IMR-90 (cell line): ENCODE results near the gene MLXIPL. TPM values are rescaled to one million over a fixed set of nuclear protein-coding genes. Genes with fewer than 3 reads are reported as not detected.

ENCODE experiments used
- ATAC-seq: fragments of 200-7000 bp; cut with Tn5 transposase; 2 replicates; pipeline ENCODE4 v1.9.1; 2020; ENCODE audit warnings: low read depth, mild to moderate bottlenecking, moderate library complexity
- BruUV-seq: library from RNA; stranded (reverse); fragments of 400-500 nt; replicated peaks from 2 replicates; lab custom pipeline; 2021; lab: Mats Ljungman, UMichigan
- CTCF ChIA-PET: fragments of 300-600 bp; formaldehyde crosslinking; extraction: SDS; loops from one replicate; lab custom pipeline; 2021; ENCODE audit warnings: antibody characterized with exemption; lab: Yijun Ruan, JAX
- POLR2A ChIA-PET: fragments of 300-600 bp; sonication (Branson Sonifier 250); formaldehyde crosslinking; loops from one replicate; lab custom pipeline; 2022; ENCODE audit warnings: antibody characterized with exemption; ENCODE audit not compliant: unreplicated experiment; lab: Charles Lee
- DNase-seq: peaks from one replicate; pipeline ENCODE4 v3.0.0; 2013
- H2AFZ ChIP-seq: replicated peaks from 2 replicates; pipeline ENCODE3; 2013; ENCODE audit warnings: low read length, mild to moderate bottlenecking; ENCODE audit not compliant: poor library complexity
- H2AK5ac ChIP-seq: 2 replicates; pipeline ENCODE4 v1.6.1; 2013; ENCODE audit warnings: low read depth, low read length, inconsistent platforms
- H2AK9ac ChIP-seq: replicated peaks from 2 replicates; pipeline ENCODE3; 2013; ENCODE audit warnings: mild to moderate bottlenecking, low read depth, low read length, moderate library complexity; ENCODE audit not compliant: poor library complexity
- H2BK120ac ChIP-seq: 2 replicates; pipeline ENCODE4 v1.6.1; 2013; ENCODE audit warnings: low read depth, low read length, inconsistent platforms
- H2BK15ac ChIP-seq: 3 replicates; pipeline ENCODE4 v1.6.1; 2013; ENCODE audit warnings: low read depth, low read length, inconsistent platforms
- H2BK20ac ChIP-seq: 2 replicates; pipeline ENCODE4 v1.6.1; 2013; ENCODE audit warnings: low read depth, mild to moderate bottlenecking, inconsistent platforms, low read length, moderate library complexity
- H2BK5ac ChIP-seq: 2 replicates; pipeline ENCODE4 v1.6.1; 2013; ENCODE audit warnings: mild to moderate bottlenecking, low read depth, low read length, inconsistent platforms; ENCODE audit not compliant: poor library complexity, severe bottlenecking
- H3K14ac ChIP-seq: replicated peaks from 2 replicates; pipeline ENCODE4 v1.6.1; 2013; ENCODE audit warnings: low read depth, low read length, inconsistent platforms
- H3K18ac ChIP-seq: 2 replicates; pipeline ENCODE4 v1.6.1; 2013; ENCODE audit warnings: low read depth, low read length, control low read depth
- H3K23ac ChIP-seq: 2 replicates; pipeline ENCODE4 v1.6.1; 2013; ENCODE audit warnings: low read depth, low read length, inconsistent platforms
- H3K27ac ChIP-seq: 2 replicates; pipeline ENCODE4 v1.5.1; 2013; ENCODE audit warnings: mild to moderate bottlenecking, control low read depth, low read length; ENCODE audit not compliant: insufficient read depth
- H3K27me3 ChIP-seq: 2 replicates; pipeline ENCODE4 v1.6.1; 2013; ENCODE audit warnings: low read length; ENCODE audit not compliant: control insufficient read depth, insufficient read depth
- H3K36me3 ChIP-seq: 2 replicates; pipeline ENCODE4 v1.6.1; 2013; ENCODE audit warnings: low read length, mixed read lengths; ENCODE audit not compliant: control insufficient read depth, insufficient read depth
- H3K4ac ChIP-seq: 2 replicates; pipeline ENCODE4 v1.6.1; 2013; ENCODE audit warnings: low read depth, low read length, inconsistent platforms
- H3K4me1 ChIP-seq: 2 replicates; pipeline ENCODE4 v1.6.1; 2013; ENCODE audit warnings: low read length, mixed read lengths; ENCODE audit not compliant: control insufficient read depth, insufficient read depth
- H3K4me2 ChIP-seq: 2 replicates; pipeline ENCODE4 v1.6.1; 2013; ENCODE audit warnings: low read depth, mild to moderate bottlenecking, control low read depth, low read length, moderate library complexity
- H3K4me3 ChIP-seq: 2 replicates; pipeline ENCODE4 v1.5.1; 2013; ENCODE audit warnings: low read depth, mild to moderate bottlenecking, control low read depth, low read length, moderate library complexity; ENCODE audit not compliant: insufficient read depth
- H3K56ac ChIP-seq: 2 replicates; pipeline ENCODE4 v1.6.1; 2013; ENCODE audit warnings: low read length, inconsistent platforms; ENCODE audit not compliant: insufficient read depth; ENCODE audit errors: extremely low read depth
- H3K79me1 ChIP-seq, 2 experiments: 2 replicates each; pipeline ENCODE4 v1.6.1; 2013; ENCODE audit warnings: low read length in 2 of 2, inconsistent platforms in 1 of 2, low read depth in 1 of 2
- H3K9ac ChIP-seq: 2 replicates; pipeline ENCODE4 v1.6.1; 2013; ENCODE audit warnings: low read depth, low read length, control low read depth
- H3K9me1 ChIP-seq: 2 replicates; pipeline ENCODE4 v1.6.1; 2013; ENCODE audit warnings: low read length, inconsistent platforms; ENCODE audit not compliant: insufficient read depth
- H3K9me3 ChIP-seq: 2 replicates; pipeline ENCODE4 v1.6.1; 2013; ENCODE audit warnings: low read length; ENCODE audit not compliant: control insufficient read depth, insufficient read depth
- H4K20me1 ChIP-seq: 2 replicates; pipeline ENCODE4 v1.6.1; 2013; ENCODE audit warnings: low read length, inconsistent platforms; ENCODE audit not compliant: insufficient read depth
- H4K5ac ChIP-seq: 2 replicates; pipeline ENCODE4 v1.6.1; 2013; ENCODE audit warnings: mild to moderate bottlenecking, low read depth, low read length, control low read depth
- H4K8ac ChIP-seq, 2 experiments: 2 replicates each; pipeline ENCODE4 v1.6.1; 2013; ENCODE audit warnings: low read depth in 2 of 2, low read length in 2 of 2, control low read depth in 1 of 2, inconsistent platforms in 1 of 2
- H4K91ac ChIP-seq: 2 replicates; pipeline ENCODE4 v1.6.1; 2013; ENCODE audit warnings: low read depth, low read length, inconsistent platforms; ENCODE audit not compliant: insufficient read depth
- CHD1 ChIP-seq: IDR thresholded peaks from 2 replicates; pipeline ENCODE4 v1.6.1; 2012; ENCODE audit warnings: low read depth, low read length, improper control_type of control experiment
- MAFK ChIP-seq: IDR thresholded peaks from 2 replicates; pipeline ENCODE4 v1.6.1; 2012; ENCODE audit warnings: low read depth, low read length, improper control_type of control experiment
- WGBS, 2 experiments: methylation state at CpG; one replicate each; pipeline versions ENCODE4 v1.1.5 to v1.1.7; 2013; ENCODE audit warnings: missing lambda C conversion rate in 2 of 2; ENCODE audit not compliant: insufficient read length in 1 of 2; ENCODE audit errors: extremely low coverage in 2 of 2; 5-methylcytosine and 5-hydroxymethylcytosine counted together
- dilution Hi-C: fragments of 300-500 bp; cut with HindIII; formaldehyde crosslinking; loops from one replicate; pipeline ENCODE4 v1.14.3; 2018; ENCODE audit warnings: low sequenced_read_pairs; ENCODE audit not compliant: unreplicated experiment
- in situ Hi-C: fragments of 300-500 bp; cut with MboI; formaldehyde crosslinking; loops from 3 replicates; pipeline ENCODE4 v1.14.3; 2019; ENCODE audit warnings: low sequenced_read_pairs, inconsistent platforms, mixed read lengths
- intact Hi-C: fragments of 100-400 bp; cut with micrococcal nuclease; formaldehyde crosslinking; loops from 2 replicates; pipeline ENCODE4 v1.10.0; 2022
- polyA plus RNA-seq, 3 experiments: library from polyadenylated mRNA; depleted of rRNA; stranded (reverse); fragments of >200 nt; gene quantifications; 2 replicates each; pipeline ENCODE4 v1.2.3, GENCODE V29; 2012; ENCODE audit warnings: low replicate concordance in 1 of 3
- total RNA-seq: library from RNA; depleted of rRNA; stranded (reverse); fragments of >200 nt; gene quantifications from 2 replicates; pipeline ENCODE4 v1.2.3, GENCODE V29; 2012
- TF ChIP-seq, protein P1 (sequence below): conservative IDR thresholded peaks from 2 replicates; pipeline ENCODE4 v1.5.1; 2012; ENCODE audit warnings: mild to moderate bottlenecking, low read depth, low read length, improper control_type of control experiment

Gene MLXIPL
- total and polyA plus RNA-seq, 2 of the 4 experiments (the other 2 are of a cell fraction) = not detected

DNA sequence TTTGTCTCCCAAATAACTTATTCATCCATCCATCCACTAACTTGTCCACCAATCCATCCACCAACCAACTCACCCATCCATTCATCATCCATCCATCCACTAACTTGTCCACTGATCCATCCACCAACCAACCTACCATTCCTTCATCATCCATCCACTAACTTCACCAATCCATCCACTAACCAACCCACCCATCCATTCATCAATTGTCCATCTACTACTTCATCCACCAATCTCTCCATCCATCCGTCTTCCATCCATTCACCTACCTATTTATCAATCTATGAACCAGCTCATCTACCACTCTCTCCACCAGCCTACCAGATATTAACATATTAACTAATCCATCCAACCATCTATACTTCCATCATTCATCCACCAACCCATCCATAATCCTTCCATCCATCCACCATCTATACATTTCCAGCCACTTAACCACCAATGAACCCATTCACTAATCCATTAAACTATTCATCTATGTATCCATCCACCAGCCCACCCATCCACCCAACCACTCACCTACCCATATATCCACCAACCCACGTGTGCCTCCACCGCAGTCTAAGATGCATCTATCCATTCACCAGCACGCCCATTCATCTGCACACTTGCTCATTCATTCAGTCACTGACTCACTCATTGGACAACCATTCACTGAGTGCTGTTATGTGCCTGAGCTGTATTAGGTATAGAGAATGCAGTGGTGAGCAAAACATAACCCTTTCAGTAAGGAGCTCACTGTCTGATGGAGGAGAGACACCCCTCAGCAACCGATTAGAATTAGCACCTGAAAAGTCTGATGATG lies 26.1 kb downstream of the MLXIPL start:
- no TSS peak for BruUV-seq
- intact Hi-C loops (no loop called here), in situ Hi-C loops (no loop called here), dilution Hi-C loops (no loop called here)
- H3K9me1 ChIP-seq = no peaks in the 10 kb centered on the region
- TF ChIP-seq, protein P1, sequence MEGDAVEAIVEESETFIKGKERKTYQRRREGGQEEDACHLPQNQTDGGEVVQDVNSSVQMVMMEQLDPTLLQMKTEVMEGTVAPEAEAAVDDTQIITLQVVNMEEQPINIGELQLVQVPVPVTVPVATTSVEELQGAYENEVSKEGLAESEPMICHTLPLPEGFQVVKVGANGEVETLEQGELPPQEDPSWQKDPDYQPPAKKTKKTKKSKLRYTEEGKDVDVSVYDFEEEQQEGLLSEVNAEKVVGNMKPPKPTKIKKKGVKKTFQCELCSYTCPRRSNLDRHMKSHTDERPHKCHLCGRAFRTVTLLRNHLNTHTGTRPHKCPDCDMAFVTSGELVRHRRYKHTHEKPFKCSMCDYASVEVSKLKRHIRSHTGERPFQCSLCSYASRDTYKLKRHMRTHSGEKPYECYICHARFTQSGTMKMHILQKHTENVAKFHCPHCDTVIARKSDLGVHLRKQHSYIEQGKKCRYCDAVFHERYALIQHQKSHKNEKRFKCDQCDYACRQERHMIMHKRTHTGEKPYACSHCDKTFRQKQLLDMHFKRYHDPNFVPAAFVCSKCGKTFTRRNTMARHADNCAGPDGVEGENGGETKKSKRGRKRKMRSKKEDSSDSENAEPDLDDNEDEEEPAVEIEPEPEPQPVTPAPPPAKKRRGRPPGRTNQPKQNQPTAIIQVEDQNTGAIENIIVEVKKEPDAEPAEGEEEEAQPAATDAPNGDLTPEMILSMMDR = no peak
- TF ChIP-seq MAFK = no peak
- TF ChIP-seq CHD1 = no peak
- DNase-seq = no peak
- H3K79me1 ChIP-seq = no peaks in the 10 kb centered on the region
- no peak overlapping the region for H4K8ac ChIP-seq
- H2BK120ac ChIP-seq = no peak overlapping the region
- H3K27ac ChIP-seq = no peak overlapping the region
- no peak for ATAC-seq
- no peak overlapping the region for H3K56ac ChIP-seq
- H3K18ac ChIP-seq = no peak overlapping the region
- no peak overlapping the region for H2BK15ac ChIP-seq
- no peak overlapping the region for H4K5ac ChIP-seq
- H3K4me2 ChIP-seq = no peak overlapping the region
- H3K9ac ChIP-seq = no peak overlapping the region
- no peak overlapping the region for H2AK5ac ChIP-seq
- no peak overlapping the region for H3K14ac ChIP-seq
- H3K27me3 ChIP-seq = peaks cover 32% of the 10 kb centered on the region
- no peaks in the 10 kb centered on the region for H3K36me3 ChIP-seq
- H3K4ac ChIP-seq = no peak overlapping the region
- POLR2A ChIA-PET = no interaction called here
- 58 to 100% methylated on average over 1 of the region's 5 CpGs for WGBS, 2 experiments
- no peaks in the 10 kb centered on the region for H3K9me3 ChIP-seq
- H3K23ac ChIP-seq = no peak overlapping the region
- H2BK5ac ChIP-seq = peak overlapping the region; percentile 47
- CTCF ChIA-PET = interaction anchor here (0.6 kb wide), 1 partner anchor 9 kb away, joined by 3 read pairs; no protein-coding TSS in a partner anchor
- no peak overlapping the region for H4K91ac ChIP-seq
- no peak overlapping the region for H2AFZ ChIP-seq
- H2BK20ac ChIP-seq = no peak overlapping the region
- H3K4me1 ChIP-seq = no peaks in the 10 kb centered on the region
- H3K4me3 ChIP-seq = no peak overlapping the region
- H4K20me1 ChIP-seq = no peaks in the 10 kb centered on the region
- H2AK9ac ChIP-seq = no peak overlapping the region
